Panc1 (cell line): ENCODE measurements around the gene RPL7A. TPM values are rescaled to one million over a fixed set of nuclear protein-coding genes. Genes with fewer than 3 reads are reported as not detected.

Source experiments
- ATAC-seq: fragments of 200-7000 bp; cut with Tn5 transposase; 2 replicates; pipeline ENCODE4 v1.9.1; 2020; ENCODE audit warnings: mild to moderate bottlenecking, moderate library complexity
- BruUV-seq: library from RNA; stranded (reverse); fragments of 400-500 nt; replicated peaks from 2 replicates; lab custom pipeline; 2021; lab: Mats Ljungman, UMichigan
- CTCF ChIA-PET: fragments of 300-600 bp; sonication (Branson Sonifier 250); formaldehyde crosslinking; loops from one replicate; lab custom pipeline; 2022; ENCODE audit warnings: antibody characterized with exemption; lab: Charles Lee
- POLR2A ChIA-PET: fragments of 300-600 bp; sonication (Branson Sonifier 250); formaldehyde crosslinking; loops from one replicate; lab custom pipeline; 2022; ENCODE audit warnings: antibody characterized with exemption; lab: Charles Lee
- DNase-seq: peaks from one replicate; pipeline ENCODE4 v3.0.0-alpha.2; 2010; ENCODE audit warnings: low read depth, low spot score
- H3K27ac ChIP-seq: 2 replicates; pipeline ENCODE4 v1.5.1; 2011; ENCODE audit warnings: mild to moderate bottlenecking, low read length, inconsistent platforms
- H3K27me3 ChIP-seq: fragments of 200-500 bp; sonication (Bioruptor generic); 2 replicates; pipeline ENCODE4 v1.6.0; 2014; ENCODE audit warnings: low read length, inconsistent platforms; ENCODE audit not compliant: control insufficient read depth, insufficient read depth
- H3K36me3 ChIP-seq: fragments of 200-500 bp; sonication (Bioruptor generic); 2 replicates; pipeline ENCODE4 v1.5.1; 2014; ENCODE audit warnings: inconsistent platforms, mild to moderate bottlenecking, low read length, moderate library complexity; ENCODE audit not compliant: control insufficient read depth, insufficient read depth
- H3K4me1 ChIP-seq: 2 replicates; pipeline ENCODE4 v1.5.1; 2011; ENCODE audit warnings: inconsistent platforms, mild to moderate bottlenecking, low read length, moderate library complexity; ENCODE audit not compliant: control insufficient read depth, insufficient read depth
- H3K4me3 ChIP-seq, 2 experiments: 2 replicates each; pipeline ENCODE4 v1.5.1; 2011 to 2012; ENCODE audit warnings: low read depth in 2 of 2, low read length in 2 of 2, mild to moderate bottlenecking in 2 of 2, inconsistent platforms in 1 of 2, moderate library complexity in 1 of 2
- H3K9me3 ChIP-seq: fragments of 200-500 bp; sonication (Bioruptor generic); 2 replicates; pipeline ENCODE4 v1.5.1; 2014; ENCODE audit warnings: low read depth, mild to moderate bottlenecking, inconsistent platforms, low read length, moderate library complexity; ENCODE audit not compliant: control insufficient read depth, insufficient read depth
- CTCF ChIP-seq: fragments of 450-650 bp; IDR thresholded peaks from 2 replicates; pipeline ENCODE4 v1.5.1; 2017; ENCODE audit warnings: mild to moderate bottlenecking
- POLR2AphosphoS5 ChIP-seq: IDR thresholded peaks from 2 replicates; pipeline ENCODE4 v1.6.1; 2012; ENCODE audit warnings: mild to moderate bottlenecking, low read depth, low read length, moderate library complexity
- REST ChIP-seq, 2 experiments: IDR thresholded peaks; 2 replicates each; pipeline ENCODE4 v1.6.1; 2011 to 2012; ENCODE audit warnings: low read depth in 2 of 2, control low read depth in 1 of 2, low read length in 1 of 2, mild to moderate bottlenecking in 1 of 2, moderate library complexity in 1 of 2; ENCODE audit not compliant: insufficient read depth in 1 of 2
- SIN3A ChIP-seq: IDR thresholded peaks from 2 replicates; pipeline ENCODE4 v1.6.1; 2012; ENCODE audit warnings: low read depth, mild to moderate bottlenecking, low read length, moderate library complexity, borderline replicate concordance; ENCODE audit not compliant: insufficient read depth
- TCF7L2 ChIP-seq: IDR thresholded peaks from 2 replicates; pipeline ENCODE4 v1.6.1; 2011; ENCODE audit warnings: mild to moderate bottlenecking, low read depth, low read length, inconsistent platforms
- in situ Hi-C: cut with HindIII; loops from 2 replicates; pipeline ENCODE4 v1.10.0; 2016; ENCODE audit warnings: low sequenced_read_pairs, low pct_unique_long_range_greater_than_20kb
- intact Hi-C: fragments of 100-400 bp; cut with micrococcal nuclease; formaldehyde crosslinking; loops from one replicate; pipeline ENCODE4 v1.10.0; 2022; ENCODE audit not compliant: unreplicated experiment
- total RNA-seq: library from RNA; stranded (reverse); gene quantifications from one replicate; pipeline ENCODE4 v1.2.1, GENCODE V29; 2021; ENCODE audit not compliant: unreplicated experiment

RPL7A gene
- total RNA-seq, 1 experiment from 2014 or later, result 1,104 TPM

GRCh38 chr9:133348718-133349573, 928 bp downstream of the RPL7A start:
- Histone ChIP-seq H3K27ac (peak overlapping the region; percentile 94), H3K4me3 (peak overlapping the region; percentile 74 to 97), H3K4me1 (peaks cover 19% of the 10 kb centered on the region), H3K36me3 (peaks cover 23% of the 10 kb centered on the region), H3K9me3 (no peaks in the 10 kb centered on the region), H3K27me3 (no peaks in the 10 kb centered on the region)
- ChIA-PET CTCF (no interaction called here), POLR2A (interaction anchor here (0.5 kb wide), 1 partner anchor 111 kb away, joined by 4 read pairs; no protein-coding TSS in a partner anchor)
- intact Hi-C loops, result no loop called here
- ATAC-seq (no peak), DNase-seq (no peak)
- no peak for TF ChIP-seq CTCF
- no peak for TF ChIP-seq SIN3A
- no peak for TF ChIP-seq TCF7L2
- no peak for TF ChIP-seq POLR2AphosphoS5
- BruUV-seq, result TSS peak; percentile 92
- in situ Hi-C loops, result no loop called here

GRCh38 chr9:133349965-133350616, 2.1 kb downstream of the RPL7A start:
- in situ Hi-C loops (no loop called here), intact Hi-C loops (loop anchor here (10.0 kb wide), 1 partner anchor 135 kb away; no protein-coding TSS in a partner anchor)
- H3K9me3 ChIP-seq, result no peaks in the 10 kb centered on the region
- H3K4me3 ChIP-seq, result peak overlapping the region; percentile 74 to 97
- DNase-seq, result no peak
- H3K36me3 ChIP-seq, result peaks cover 23% of the 10 kb centered on the region
- peak overlapping the region; percentile 94 for H3K27ac ChIP-seq
- no TSS peak for BruUV-seq
- H3K27me3 ChIP-seq, result no peaks in the 10 kb centered on the region
- H3K4me1 ChIP-seq, result peaks cover 19% of the 10 kb centered on the region
- ChIA-PET CTCF (no interaction called here), POLR2A (no interaction called here)
- ATAC-seq, result no peak
- TF ChIP-seq SIN3A (no peak), TCF7L2 (no peak), POLR2AphosphoS5 (no peak), CTCF (no peak), REST (IDR thresholded peaks at IDR 0.05; ENCODE audit: insufficient read depth in 1 of 2, low read depth in 2 of 2, low read length in 1 of 2) (no peak)
